HG03432 (cell line): ENCODE measurements around the gene PEX14.

Experiments used
- ATAC-seq: cut with Tn5 transposase; IDR thresholded peaks from one replicate; pipeline ENCODE4 v1.9.1; 2021; ENCODE audit warnings: mild to moderate bottlenecking, moderate library complexity; ENCODE audit not compliant: unreplicated experiment

The PEX14 gene

GRCh38 chr1:10538646-10539355, 64.1 kb downstream of the PEX14 start:
- no peak for ATAC-seq

- ATAC-seq = no peak
Observed at GRCh38 chr1:10539411-10540043, 64.8 kb downstream of the PEX14 start.

GRCh38 chr1:10540277-10541005, 65.7 kb downstream of the PEX14 start:
- ATAC-seq = no peak

- ATAC-seq = no peak
Observed at GRCh38 chr1:10541286-10541685, 66.5 kb downstream of the PEX14 start.

GRCh38 chr1:10544239-10544638, 69.5 kb downstream of the PEX14 start:
- ATAC-seq = no peak

GRCh38 chr1:10546896-10547295, 72.1 kb downstream of the PEX14 start:
- no peak for ATAC-seq

GRCh38 chr1:10549904-10550664, 75.3 kb downstream of the PEX14 start:
- no peak for ATAC-seq

- no peak for ATAC-seq
Observed at GRCh38 chr1:10553118-10553517, 78.4 kb downstream of the PEX14 start.

- no peak for ATAC-seq
Observed at GRCh38 chr1:10555635-10556429, 81.1 kb downstream of the PEX14 start.

- no peak for ATAC-seq
Observed at GRCh38 chr1:10556430-10557005, 81.8 kb downstream of the PEX14 start.

GRCh38 chr1:10557714-10558113, 83.0 kb downstream of the PEX14 start:
- ATAC-seq = no peak

GRCh38 chr1:10559386-10559785, 84.6 kb downstream of the PEX14 start:
- ATAC-seq = no peak

GRCh38 chr1:10561497-10561896, 86.7 kb downstream of the PEX14 start:
- no peak for ATAC-seq

GRCh38 chr1:10561955-10562354, 87.2 kb downstream of the PEX14 start:
- no peak for ATAC-seq

GRCh38 chr1:10564063-10564462, 89.3 kb downstream of the PEX14 start:
- ATAC-seq = no peak

GRCh38 chr1:10569531-10569930, 94.8 kb downstream of the PEX14 start:
- ATAC-seq = no peak

- no peak for ATAC-seq
Observed at GRCh38 chr1:10575616-10576015, 100.9 kb downstream of the PEX14 start.

GRCh38 chr1:10578070-10578469, 103.3 kb downstream of the PEX14 start:
- no peak for ATAC-seq

GRCh38 chr1:10583641-10584040, 108.9 kb downstream of the PEX14 start:
- no peak for ATAC-seq

GRCh38 chr1:10585242-10585641, 110.5 kb downstream of the PEX14 start:
- no peak for ATAC-seq
